SU-DHL-6 (cell line): ENCODE data around the gene TMEM175.

Experiments used
- H2AFZ ChIP-seq: fragments of 200-600 bp; sonication (generic); 2 replicates; pipeline ENCODE4 v1.6.1; 2014; ENCODE audit warnings: low read depth, mild to moderate bottlenecking, moderate library complexity, mixed read lengths, antibody characterized with exemption, low read length; ENCODE audit not compliant: severe bottlenecking
- H3F3A ChIP-seq: fragments of 200-600 bp; shearing (Covaris generic); 2 replicates; pipeline ENCODE4 v1.6.0; 2016; ENCODE audit warnings: antibody characterized with exemption, mild to moderate bottlenecking; ENCODE audit not compliant: insufficient read depth
- H3K27ac ChIP-seq: fragments of 200-600 bp; sonication (generic); 2 replicates; pipeline ENCODE4 v1.5.1; 2016; ENCODE audit warnings: low read depth, mild to moderate bottlenecking, low read length, moderate library complexity, mixed read lengths
- H3K27me3 ChIP-seq: fragments of 200-600 bp; sonication (generic), shearing (Covaris generic); 2 replicates; pipeline ENCODE4 v1.6.0; 2014; ENCODE audit warnings: mild to moderate bottlenecking, low read length
- H3K36me3 ChIP-seq: fragments of 200-600 bp; sonication (generic); 2 replicates; pipeline ENCODE4 v1.6.1; 2014; ENCODE audit warnings: mild to moderate bottlenecking, low read length, mixed read lengths
- H3K4me2 ChIP-seq: fragments of 300-600, 200-600 bp; shearing (Covaris generic), sonication (generic); 2 replicates; pipeline ENCODE4 v1.6.0; 2014; ENCODE audit warnings: low read length, low read depth, mild to moderate bottlenecking; ENCODE audit not compliant: poor library complexity, severe bottlenecking
- H3K4me3 ChIP-seq: fragments of 200-600 bp; sonication (generic); 2 replicates; pipeline ENCODE4 v1.5.1; 2014; ENCODE audit warnings: antibody characterized with exemption, low read length, mild to moderate bottlenecking, mixed read lengths; ENCODE audit not compliant: insufficient read depth, poor library complexity, severe bottlenecking
- H3K79me2 ChIP-seq: fragments of 200-600 bp; sonication (generic); 2 replicates; pipeline ENCODE4 v1.6.1; 2014; ENCODE audit warnings: mild to moderate bottlenecking, low read length, moderate library complexity; ENCODE audit not compliant: insufficient read depth
- H3K9ac ChIP-seq: fragments of 200-600 bp; sonication (generic); 2 replicates; pipeline ENCODE4 v1.7.0; 2014; ENCODE audit warnings: mild to moderate bottlenecking, low read length
- H3K9me2 ChIP-seq: fragments of 200-600 bp; sonication (generic); replicated peaks from 2 replicates; pipeline ENCODE4 v1.6.1; 2014; ENCODE audit warnings: low read length; ENCODE audit not compliant: insufficient read depth
- H3K9me3 ChIP-seq: fragments of 200-600 bp; sonication (generic); 2 replicates; pipeline ENCODE4 v1.6.1; 2014; ENCODE audit warnings: low read length, mixed read lengths; ENCODE audit not compliant: insufficient read depth
- H4K20me1 ChIP-seq: fragments of 200-600 bp; sonication (generic); 2 replicates; pipeline ENCODE4 v1.6.1; 2014; ENCODE audit warnings: low read depth, mild to moderate bottlenecking, antibody characterized with exemption, low read length, moderate library complexity, mixed read lengths
- EZH2phosphoT487 ChIP-seq: fragments of 200-600 bp; sonication (generic), shearing (Covaris generic); conservative IDR thresholded peaks from 2 replicates; pipeline ENCODE4 v1.6.1; 2018; ENCODE audit warnings: mild to moderate bottlenecking, antibody characterized with exemption, low read length, moderate library complexity, mixed read lengths
- TF ChIP-seq, protein P1 (sequence below): fragments of 200-600 bp; sonication (generic); IDR thresholded peaks from one replicate; pipeline ENCODE4 v1.5.1; 2017; ENCODE audit warnings: antibody characterized with exemption, mild to moderate bottlenecking, low read length, moderate library complexity; ENCODE audit not compliant: insufficient read depth, poor library complexity, severe bottlenecking

The TMEM175 gene

DNA sequence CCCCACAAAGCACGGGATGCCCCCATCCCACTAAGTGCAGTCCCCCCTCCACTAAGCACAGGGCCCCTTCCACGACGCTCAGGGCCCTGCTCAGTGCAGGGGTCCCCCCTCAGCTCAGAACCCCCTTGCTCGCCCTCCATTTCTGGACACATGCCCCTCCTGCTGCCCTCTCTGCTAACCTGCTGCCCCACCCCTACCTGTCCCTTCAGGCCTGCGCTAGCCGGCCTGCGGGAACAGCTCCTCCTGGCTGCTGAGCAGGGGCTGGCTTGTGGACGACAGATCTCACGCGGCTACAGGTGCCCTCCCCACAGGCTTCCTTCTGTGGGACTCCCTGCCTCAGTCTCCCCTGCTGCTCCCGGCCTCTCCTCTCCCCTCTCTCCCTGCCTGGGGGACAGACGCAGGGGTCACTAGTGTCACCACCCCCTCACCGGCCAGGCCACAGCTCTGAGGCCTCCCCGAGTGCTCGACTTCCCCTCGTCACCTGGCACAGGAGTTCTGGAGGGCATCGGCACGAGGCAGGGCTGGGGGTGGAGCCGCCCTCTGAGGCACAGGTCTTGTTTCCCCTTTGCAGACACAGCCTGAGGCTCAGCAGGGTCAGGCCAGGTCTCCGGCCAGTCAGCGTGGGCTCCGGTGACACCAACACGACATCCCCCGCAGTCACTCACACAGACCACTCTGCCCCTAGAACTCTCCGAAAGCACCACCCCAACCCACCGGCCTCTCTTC lies 21.7 kb upstream of the TMEM175 start:
- no peaks in the 10 kb centered on the region for H3K9me2 ChIP-seq
- TF ChIP-seq, protein P1, sequence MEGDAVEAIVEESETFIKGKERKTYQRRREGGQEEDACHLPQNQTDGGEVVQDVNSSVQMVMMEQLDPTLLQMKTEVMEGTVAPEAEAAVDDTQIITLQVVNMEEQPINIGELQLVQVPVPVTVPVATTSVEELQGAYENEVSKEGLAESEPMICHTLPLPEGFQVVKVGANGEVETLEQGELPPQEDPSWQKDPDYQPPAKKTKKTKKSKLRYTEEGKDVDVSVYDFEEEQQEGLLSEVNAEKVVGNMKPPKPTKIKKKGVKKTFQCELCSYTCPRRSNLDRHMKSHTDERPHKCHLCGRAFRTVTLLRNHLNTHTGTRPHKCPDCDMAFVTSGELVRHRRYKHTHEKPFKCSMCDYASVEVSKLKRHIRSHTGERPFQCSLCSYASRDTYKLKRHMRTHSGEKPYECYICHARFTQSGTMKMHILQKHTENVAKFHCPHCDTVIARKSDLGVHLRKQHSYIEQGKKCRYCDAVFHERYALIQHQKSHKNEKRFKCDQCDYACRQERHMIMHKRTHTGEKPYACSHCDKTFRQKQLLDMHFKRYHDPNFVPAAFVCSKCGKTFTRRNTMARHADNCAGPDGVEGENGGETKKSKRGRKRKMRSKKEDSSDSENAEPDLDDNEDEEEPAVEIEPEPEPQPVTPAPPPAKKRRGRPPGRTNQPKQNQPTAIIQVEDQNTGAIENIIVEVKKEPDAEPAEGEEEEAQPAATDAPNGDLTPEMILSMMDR: no peak
- no peak for TF ChIP-seq EZH2phosphoT487
- H3K4me3 ChIP-seq: no peak overlapping the region
- H3K27me3 ChIP-seq: no peaks in the 10 kb centered on the region
- no peak overlapping the region for H3K9ac ChIP-seq
- H3K9me3 ChIP-seq: no peaks in the 10 kb centered on the region
- H2AFZ ChIP-seq: no peak overlapping the region
- peaks cover 22% of the 10 kb centered on the region for H3K79me2 ChIP-seq
- H3K27ac ChIP-seq: no peak overlapping the region
- H3K4me2 ChIP-seq: no peak overlapping the region
- no peaks in the 10 kb centered on the region for H3K36me3 ChIP-seq
- no peaks in the 10 kb centered on the region for H3F3A ChIP-seq
- H4K20me1 ChIP-seq: no peaks in the 10 kb centered on the region

DNA sequence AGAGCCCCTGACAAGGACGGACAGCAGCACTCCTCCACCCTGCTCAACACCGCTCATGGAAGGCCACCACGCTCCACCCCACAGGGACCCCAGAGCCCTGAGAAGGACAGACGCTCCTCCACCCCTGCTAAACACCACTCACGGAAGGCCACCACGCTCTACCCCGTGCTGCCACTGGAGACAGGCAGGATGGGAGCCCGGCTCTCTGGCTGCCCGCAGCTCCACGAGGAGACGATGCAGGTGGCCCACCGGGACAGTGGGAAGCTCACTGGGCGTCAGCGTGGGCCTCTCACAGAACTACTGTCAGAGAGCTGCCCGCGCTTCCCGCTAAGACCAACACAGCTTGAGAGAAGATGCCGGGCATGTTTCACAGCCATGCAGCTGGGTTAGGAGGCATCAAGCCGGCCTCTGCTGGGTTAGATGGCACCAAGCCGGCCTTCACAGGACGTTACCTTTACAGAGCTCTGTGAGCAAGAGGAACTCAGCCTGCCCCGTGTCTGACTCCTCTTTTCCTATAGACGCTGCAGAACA lies 21.0 kb upstream of the TMEM175 start:
- Histone ChIP-seq H3K79me2 (peaks cover 30% of the 10 kb centered on the region), H3K27me3 (no peaks in the 10 kb centered on the region), H3K9me3 (no peaks in the 10 kb centered on the region), H3K27ac (no peak overlapping the region), H2AFZ (no peak overlapping the region), H3K36me3 (no peaks in the 10 kb centered on the region), H3F3A (no peaks in the 10 kb centered on the region), H3K4me3 (no peak overlapping the region), H3K9ac (no peak overlapping the region), H3K9me2 (no peaks in the 10 kb centered on the region), H4K20me1 (no peaks in the 10 kb centered on the region), H3K4me2 (no peak overlapping the region)
- TF ChIP-seq EZH2phosphoT487: no peak
- TF ChIP-seq, protein P1: no peak

DNA sequence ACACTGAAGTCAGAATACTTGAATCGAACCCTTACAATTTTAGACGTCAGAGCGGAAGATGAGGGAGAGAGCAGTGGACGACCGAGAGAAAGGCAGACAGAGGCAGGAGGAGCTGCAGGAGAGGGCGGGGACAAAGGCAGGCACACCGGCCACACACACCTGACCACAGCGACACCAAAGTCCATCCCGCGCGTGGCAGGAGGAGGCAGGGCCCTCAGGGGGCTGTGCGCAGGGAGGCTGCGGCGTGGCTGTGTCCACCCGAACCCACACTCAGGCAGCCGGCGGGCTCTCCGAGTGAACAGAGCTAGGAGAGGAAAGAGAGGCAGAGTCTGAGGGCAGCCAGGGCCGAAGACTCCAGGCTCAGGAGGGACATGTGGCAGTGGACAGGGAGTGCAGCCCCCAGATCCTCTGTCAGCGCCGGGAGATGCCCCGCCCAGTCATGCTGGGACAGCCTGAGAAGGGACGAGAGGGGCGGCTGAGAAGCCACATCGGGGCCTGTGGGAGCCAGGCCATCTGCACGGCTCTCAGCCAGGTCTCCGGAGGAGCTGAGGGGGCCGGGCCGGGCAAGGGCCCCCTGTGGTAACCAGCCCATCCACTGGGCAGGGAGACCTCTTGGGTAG lies 20.3 kb upstream of the TMEM175 start:
- Histone ChIP-seq H3K27me3 (no peaks in the 10 kb centered on the region), H3K9me2 (no peaks in the 10 kb centered on the region), H3K79me2 (peaks cover 33% of the 10 kb centered on the region), H2AFZ (no peak overlapping the region), H3K27ac (no peak overlapping the region), H4K20me1 (peaks cover 6% of the 10 kb centered on the region; the same call in 1 of the 2 replicates), H3K9me3 (no peaks in the 10 kb centered on the region), H3K4me2 (no peak overlapping the region), H3K9ac (no peak overlapping the region), H3K4me3 (no peak overlapping the region), H3F3A (no peaks in the 10 kb centered on the region), H3K36me3 (no peaks in the 10 kb centered on the region)
- TF ChIP-seq, protein P1: no peak
- no peak for TF ChIP-seq EZH2phosphoT487
